Fibroblast of pulmonary artery (primary cell): ENCODE results near the gene PRAF2.

Experiments
- DNase-seq: peaks from one replicate; pipeline ENCODE4 v3.0.0-alpha.2; 2010; ENCODE audit warnings: low read depth
- H3K4me3 ChIP-seq: replicated peaks from 2 replicates; pipeline ENCODE4 v1.5.1; 2011; ENCODE audit warnings: low read depth, mild to moderate bottlenecking, control low read depth, low read length, moderate library complexity
- TF ChIP-seq, protein P1 (sequence below): IDR thresholded peaks from 2 replicates; pipeline ENCODE4 v1.5.1; 2011; ENCODE audit warnings: mild to moderate bottlenecking, control low read depth, low read length, inconsistent platforms; ENCODE audit errors: missing control alignments

The PRAF2 gene

GRCh38 chrX:49040376-49040955, 33.3 kb downstream of the PRAF2 start:
- H3K4me3 ChIP-seq, result peak overlapping the region; percentile 68
- DNase-seq, result peak; percentile 26

GRCh38 chrX:49039598-49040375, 34.0 kb downstream of the PRAF2 start:
- TF ChIP-seq, protein P1, sequence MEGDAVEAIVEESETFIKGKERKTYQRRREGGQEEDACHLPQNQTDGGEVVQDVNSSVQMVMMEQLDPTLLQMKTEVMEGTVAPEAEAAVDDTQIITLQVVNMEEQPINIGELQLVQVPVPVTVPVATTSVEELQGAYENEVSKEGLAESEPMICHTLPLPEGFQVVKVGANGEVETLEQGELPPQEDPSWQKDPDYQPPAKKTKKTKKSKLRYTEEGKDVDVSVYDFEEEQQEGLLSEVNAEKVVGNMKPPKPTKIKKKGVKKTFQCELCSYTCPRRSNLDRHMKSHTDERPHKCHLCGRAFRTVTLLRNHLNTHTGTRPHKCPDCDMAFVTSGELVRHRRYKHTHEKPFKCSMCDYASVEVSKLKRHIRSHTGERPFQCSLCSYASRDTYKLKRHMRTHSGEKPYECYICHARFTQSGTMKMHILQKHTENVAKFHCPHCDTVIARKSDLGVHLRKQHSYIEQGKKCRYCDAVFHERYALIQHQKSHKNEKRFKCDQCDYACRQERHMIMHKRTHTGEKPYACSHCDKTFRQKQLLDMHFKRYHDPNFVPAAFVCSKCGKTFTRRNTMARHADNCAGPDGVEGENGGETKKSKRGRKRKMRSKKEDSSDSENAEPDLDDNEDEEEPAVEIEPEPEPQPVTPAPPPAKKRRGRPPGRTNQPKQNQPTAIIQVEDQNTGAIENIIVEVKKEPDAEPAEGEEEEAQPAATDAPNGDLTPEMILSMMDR, result no peak
- H3K4me3 ChIP-seq, result peak overlapping the region; percentile 68
- peak; percentile 94 for DNase-seq

More at GRCh38 chrX:49040376-49040955, 33.3 kb downstream of the PRAF2 start:
- TF ChIP-seq, protein P1, result no peak

DNA sequence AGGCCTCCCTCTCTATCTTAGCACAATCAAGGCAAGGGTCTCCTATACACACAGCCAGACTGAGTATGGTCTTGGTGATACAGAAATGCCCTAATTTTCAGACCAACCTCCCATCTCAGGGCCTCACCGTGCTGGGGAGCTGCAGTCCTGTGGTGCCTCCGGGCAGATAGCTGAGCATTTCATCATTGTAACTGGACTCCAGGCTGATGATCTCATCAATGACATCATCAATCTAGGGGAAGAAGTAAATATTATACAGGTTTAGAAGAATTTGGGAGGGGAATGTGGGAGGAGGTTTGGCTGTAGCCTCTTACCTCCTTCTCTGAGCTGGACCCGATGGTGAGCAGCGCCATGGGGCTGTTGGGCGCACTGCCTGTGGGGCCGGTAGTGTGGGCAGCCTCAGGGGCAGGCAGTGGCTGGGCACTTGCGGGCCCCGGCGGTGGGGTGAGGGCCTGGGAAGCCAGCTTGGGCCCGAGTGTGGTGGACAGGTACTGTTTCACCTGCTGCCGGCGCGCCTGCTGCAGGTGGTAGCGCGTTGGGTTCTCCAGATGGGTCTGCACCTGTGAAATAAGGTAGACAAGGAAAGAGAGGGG, 35.8 kb downstream of the PRAF2 start:
- H3K4me3 ChIP-seq, result no peak overlapping the region
- TF ChIP-seq, protein P1, result no peak
- peak; percentile 55 for DNase-seq

DNA sequence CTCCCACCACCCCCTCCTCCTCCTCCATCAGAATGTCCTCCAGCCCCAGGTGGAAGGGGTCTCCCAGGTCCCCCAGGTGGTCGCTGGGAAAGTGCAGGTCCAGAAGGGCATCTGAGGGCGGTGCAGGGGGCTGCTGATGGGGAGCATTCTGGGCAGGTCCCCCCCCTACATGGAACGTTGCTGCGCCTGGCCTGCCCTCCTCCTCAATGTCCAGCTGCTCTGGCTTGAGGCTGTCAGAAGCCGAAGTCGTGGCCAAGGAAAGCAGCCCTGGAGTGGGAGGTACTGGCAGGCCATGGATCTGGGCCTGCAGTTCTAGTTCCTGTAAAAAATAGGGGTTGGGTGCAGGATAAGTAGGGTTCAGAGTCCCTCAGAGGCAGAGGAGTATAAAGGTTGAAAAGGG, 43.5 kb downstream of the PRAF2 start:
- no peak for DNase-seq
- H3K4me3 ChIP-seq, result no peak overlapping the region
- TF ChIP-seq, protein P1, result no peak

- no peak overlapping the region for H3K4me3 ChIP-seq
- DNase-seq, result no peak
- TF ChIP-seq, protein P1, result no peak
Observed at GRCh38 chrX:49029876-49030275, 43.9 kb downstream of the PRAF2 start.
